ENCODE measurements around the gene SPATA32.

The SPATA32 gene

DNA sequence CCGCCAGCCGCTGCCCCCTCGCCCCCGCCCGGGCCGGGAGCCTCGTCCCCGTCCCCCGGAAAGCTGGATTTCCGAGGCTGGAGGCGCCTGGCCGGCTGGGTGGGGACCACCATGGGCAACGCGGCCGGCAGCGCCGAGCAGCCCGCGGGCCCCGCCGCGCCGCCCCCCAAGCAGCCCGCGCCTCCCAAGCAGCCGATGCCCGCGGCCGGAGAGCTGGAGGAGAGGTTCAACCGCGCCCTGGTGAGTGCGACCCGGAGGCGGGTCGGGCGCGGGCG is 39.9 kb downstream of the SPATA32 start:
- H3K4me2 ChIP-seq = peak overlapping the region; percentile 98
- peak overlapping the region; percentile 83 for H3K4me3 ChIP-seq
- no peaks in the 10 kb centered on the region for H3K36me3 ChIP-seq
- peak overlapping the region; percentile 94 for H3K27ac ChIP-seq
- no peaks in the 10 kb centered on the region for H3K9me3 ChIP-seq
- H3K4me1 ChIP-seq = peaks cover 75% of the 10 kb centered on the region
- no peaks in the 10 kb centered on the region for H3K27me3 ChIP-seq
- peak overlapping the region; percentile 90 for H3K9ac ChIP-seq
- H4K20me1 ChIP-seq = no peaks in the 10 kb centered on the region
- TF ChIP-seq Cebpa-rat (IDR thresholded peaks at IDR 0.05) = no peak

DNA sequence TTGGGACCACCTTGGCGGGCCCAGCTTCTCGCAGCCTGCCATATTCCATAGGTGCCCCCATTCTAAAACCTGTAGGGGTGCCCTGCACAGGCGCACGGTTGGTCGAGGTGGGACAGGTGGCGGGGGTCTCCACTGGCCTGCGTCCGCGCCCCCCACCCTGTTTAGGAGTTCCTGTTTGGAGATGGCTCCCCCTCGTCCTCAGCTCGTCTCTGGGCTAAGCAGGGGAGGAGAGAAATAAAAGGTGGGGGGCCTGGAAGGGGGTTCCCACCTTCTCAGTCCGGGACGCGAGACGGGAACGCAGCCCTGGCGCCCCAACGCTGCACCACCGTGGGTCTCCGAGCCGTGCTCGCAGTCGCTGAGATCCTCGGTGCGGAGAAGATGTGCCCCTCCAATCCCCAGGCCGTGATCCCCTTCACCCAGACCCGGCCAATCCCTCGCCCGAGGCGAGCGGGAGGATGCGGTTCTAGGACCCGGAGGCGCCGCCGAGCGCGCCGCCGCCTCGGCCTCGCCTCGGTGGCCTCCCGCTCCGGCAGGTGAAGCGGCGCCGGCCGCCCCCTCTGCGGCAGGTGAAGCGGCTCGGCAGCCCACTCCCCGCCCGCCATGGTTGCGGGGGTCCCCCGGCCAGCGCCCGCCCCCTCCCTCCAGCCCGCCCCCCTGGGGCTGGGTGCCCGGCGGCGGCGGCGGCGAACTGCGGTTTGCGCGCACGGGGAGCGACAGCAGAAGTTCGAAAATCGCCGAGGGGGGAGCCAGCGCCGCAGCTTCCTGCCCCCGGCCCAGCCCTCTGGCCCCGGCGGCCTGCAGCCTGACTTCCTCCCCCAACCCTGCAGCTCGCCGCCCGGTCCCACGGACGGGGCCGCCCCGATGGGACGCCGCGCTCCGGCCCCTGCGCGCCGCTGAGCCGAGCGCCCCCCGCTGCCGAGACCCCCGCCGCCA is 40.5 kb downstream of the SPATA32 start, which contains the start of gene FMNL1:
FMNL1 (plus strand) TSS at position 805 of the 933 bp plus-strand sequence. CDS start 240 bp downstream, outside the sequence.
- Histone ChIP-seq H4K20me1 (no peaks in the 10 kb centered on the region), H3K4me3 (peak within 1 kb of the TSS; percentile 83), H3K4me2 (peak within 1 kb of the TSS; percentile 98), H3K27me3 (no peaks in the 10 kb centered on the region), H3K27ac (peak within 1 kb of the TSS; percentile 94), H3K9ac (peak within 1 kb of the TSS; percentile 90), H3K36me3 (no peaks in the 10 kb centered on the region), H3K9me3 (no peaks in the 10 kb centered on the region), H3K4me1 (peaks cover 71% of the 10 kb centered on the region)
- TF ChIP-seq Cebpa-rat (IDR thresholded peaks at IDR 0.05) = no peak

DNA sequence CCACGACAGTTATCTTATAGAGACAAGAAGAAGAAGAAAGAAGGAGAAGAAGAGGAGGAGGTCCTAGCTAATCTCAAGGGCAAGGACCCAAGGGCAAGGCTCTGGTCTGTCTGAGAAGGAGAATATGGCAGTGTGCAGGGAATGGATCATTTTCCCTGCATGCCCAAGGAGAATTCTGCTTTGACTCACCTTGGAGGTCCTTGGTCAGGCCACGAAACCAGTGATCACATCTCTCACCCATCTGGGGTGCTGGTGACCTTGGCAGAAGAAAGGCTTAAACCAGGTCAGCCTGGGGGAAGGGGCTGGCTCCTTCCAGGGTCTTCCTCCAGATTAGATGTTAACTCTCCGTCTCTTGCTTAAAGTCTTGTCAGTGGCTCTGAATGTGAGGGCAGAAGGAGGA is 41.8 kb downstream of the SPATA32 start:
- no peaks in the 10 kb centered on the region for H3K9me3 ChIP-seq
- no peak overlapping the region for H3K9ac ChIP-seq
- H3K27me3 ChIP-seq = no peaks in the 10 kb centered on the region
- H3K4me2 ChIP-seq = peak overlapping the region; percentile 98
- TF ChIP-seq Cebpa-rat (IDR thresholded peaks at IDR 0.05) = no peak
- H3K36me3 ChIP-seq = no peaks in the 10 kb centered on the region
- H4K20me1 ChIP-seq = no peaks in the 10 kb centered on the region
- H3K27ac ChIP-seq = no peak overlapping the region
- H3K4me1 ChIP-seq = peaks cover 58% of the 10 kb centered on the region
- no peak overlapping the region for H3K4me3 ChIP-seq

DNA sequence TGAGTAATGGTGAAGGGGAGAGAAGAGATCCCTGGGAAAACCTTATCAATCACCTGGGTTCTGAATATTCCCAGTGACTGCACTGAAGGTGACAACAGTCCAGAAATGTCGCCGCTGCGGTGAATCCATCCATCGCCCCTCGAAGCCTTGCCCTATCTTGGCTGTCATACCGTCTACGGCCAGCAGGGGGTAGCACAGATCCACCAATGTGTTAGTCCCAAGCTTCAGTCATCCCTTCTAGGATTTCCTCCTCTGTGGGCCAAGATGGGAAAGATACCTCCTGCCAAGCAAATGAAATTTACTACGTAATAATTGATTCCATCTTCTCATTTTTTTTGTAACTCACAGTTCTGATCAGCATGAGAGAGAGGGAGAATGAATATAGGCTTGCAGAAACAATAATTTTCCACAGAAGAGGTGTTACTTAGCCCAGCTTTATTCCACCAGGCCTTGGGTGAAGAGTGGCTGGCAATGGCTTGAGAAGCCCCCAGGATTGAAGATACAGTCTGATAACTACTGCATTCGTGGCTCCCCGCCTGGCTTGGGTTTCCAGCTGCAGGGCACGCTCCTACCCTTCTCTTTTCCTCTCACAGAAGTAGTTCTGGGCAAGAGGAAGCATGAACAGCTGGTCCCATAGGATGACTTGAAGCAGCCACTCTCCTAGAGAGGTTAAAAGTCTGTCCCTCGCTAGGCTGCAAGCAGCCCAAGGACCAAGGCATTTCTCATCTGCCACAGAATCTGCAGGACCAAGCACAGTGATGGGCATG is 42.8 kb downstream of the SPATA32 start:
- no peak overlapping the region for H3K27ac ChIP-seq
- peaks cover 48% of the 10 kb centered on the region for H3K4me1 ChIP-seq
- no peak for TF ChIP-seq Cebpa-rat (IDR thresholded peaks at IDR 0.05)

More for the DNA sequence above, 42.8 kb downstream of the SPATA32 start:
- H3K4me2 ChIP-seq = peak overlapping the region; percentile 98
- no peaks in the 10 kb centered on the region for H3K27me3 ChIP-seq
- no peak overlapping the region for H3K4me3 ChIP-seq
- H3K9ac ChIP-seq = no peak overlapping the region
- no peaks in the 10 kb centered on the region for H3K9me3 ChIP-seq
- H3K36me3 ChIP-seq = no peaks in the 10 kb centered on the region
- H4K20me1 ChIP-seq = no peaks in the 10 kb centered on the region

Measured in BLaER1 (cell line).